NOMO-1 treated with DMSO at 0.1 percent for 48 hours (cell line): ENCODE results near the gene BTLA.
"Not testable (repeated sequence)": the region's sequence is repeated elsewhere in the genome, so short reads cannot be mapped to it uniquely, and the experiment has no call there.

ENCODE experiments used
- DNase-seq: peaks from one replicate; lab custom pipeline; 2025; ENCODE audit not compliant: unreplicated experiment; lab: John Stamatoyannopoulos, UW

Gene BTLA

GRCh38 chr3:112448939-112449338 lies 50.3 kb downstream of the BTLA start:
- DNase-seq = no peak

- DNase-seq = peak; percentile 53
Observed at GRCh38 chr3:112446343-112446742, 52.9 kb downstream of the BTLA start.

- DNase-seq = no peak
Observed at GRCh38 chr3:112445839-112446238, 53.4 kb downstream of the BTLA start.

- DNase-seq = peak; percentile 39
Observed at GRCh38 chr3:112437146-112438022, 61.9 kb downstream of the BTLA start.

GRCh38 chr3:112429960-112430359 lies 69.3 kb downstream of the BTLA start:
- DNase-seq = no peak

GRCh38 chr3:112427123-112427522 lies 72.1 kb downstream of the BTLA start:
- no peak for DNase-seq

GRCh38 chr3:112425858-112426750 lies 73.2 kb downstream of the BTLA start:
- peak; percentile 8 for DNase-seq

GRCh38 chr3:112425382-112425781 lies 73.9 kb downstream of the BTLA start:
- no peak for DNase-seq

- DNase-seq = no peak
Observed at GRCh38 chr3:112424394-112424793, 74.9 kb downstream of the BTLA start.

GRCh38 chr3:112422921-112423320 lies 76.4 kb downstream of the BTLA start:
- DNase-seq = not testable (repeated sequence)

- DNase-seq = not testable (repeated sequence)
Observed at GRCh38 chr3:112418526-112418925, 80.7 kb downstream of the BTLA start.

GRCh38 chr3:112417696-112418318 lies 81.5 kb downstream of the BTLA start:
- no peak for DNase-seq

- no peak for DNase-seq
Observed at GRCh38 chr3:112416391-112417212, 82.7 kb downstream of the BTLA start.

- DNase-seq = no peak
Observed at GRCh38 chr3:112415390-112415789, 83.9 kb downstream of the BTLA start.
